HG03025 (cell line): ENCODE results near the gene CCDC197.

Experiments used
- ATAC-seq: cut with Tn5 transposase; IDR thresholded peaks from one replicate; pipeline ENCODE4 v1.9.1; 2021; ENCODE audit warnings: mild to moderate bottlenecking, moderate library complexity; ENCODE audit not compliant: unreplicated experiment, low FRiP score

CCDC197 gene

GRCh38 chr14:93997082-93997481, at the start of gene CCDC197:
Gene CCDC197 (plus strand): TSS chr14:93997301. CDS start chr14:93998132, 831 bp downstream.
- ATAC-seq: no peak

GRCh38 chr14:93949511-93950075, 47.5 kb upstream of the CCDC197 start:
- ATAC-seq: no peak

DNA sequence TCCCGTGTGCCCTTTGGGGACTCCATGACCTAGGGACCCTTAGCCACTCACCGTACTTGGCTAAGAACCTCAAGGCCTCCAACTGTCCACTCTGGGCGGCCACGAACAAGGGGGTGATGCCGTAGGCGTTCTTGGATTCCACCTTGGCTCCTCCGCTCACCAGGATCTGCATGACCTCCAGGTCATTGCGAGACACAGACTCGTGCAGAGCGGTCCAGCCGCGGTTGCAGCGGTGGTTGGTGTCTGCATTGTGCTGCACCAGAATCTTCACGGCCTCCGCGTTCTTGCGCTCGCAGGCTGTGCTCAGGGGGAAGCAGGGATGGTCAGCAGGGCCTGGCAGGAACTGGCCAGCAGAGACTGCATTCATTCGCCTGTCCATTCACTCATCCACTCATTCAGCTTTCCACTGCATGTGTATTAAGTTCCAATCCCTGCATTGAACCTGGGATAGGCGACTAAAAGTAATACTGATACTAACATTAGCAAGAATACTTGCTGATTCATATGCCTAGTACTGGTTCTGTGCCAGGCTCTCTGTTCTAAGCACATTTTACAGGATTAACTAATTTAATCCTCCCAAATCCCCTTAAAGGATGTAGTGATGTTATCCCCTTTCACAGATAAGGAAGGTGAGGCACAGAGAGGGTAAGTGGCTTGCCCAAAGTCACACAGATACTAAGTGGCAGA, 46.0 kb upstream of the CCDC197 start:
- ATAC-seq: no peak

GRCh38 chr14:93951635-93952540, 45.2 kb upstream of the CCDC197 start:
- ATAC-seq: no peak

GRCh38 chr14:93952829-93953228, 44.3 kb upstream of the CCDC197 start:
- no peak for ATAC-seq

DNA sequence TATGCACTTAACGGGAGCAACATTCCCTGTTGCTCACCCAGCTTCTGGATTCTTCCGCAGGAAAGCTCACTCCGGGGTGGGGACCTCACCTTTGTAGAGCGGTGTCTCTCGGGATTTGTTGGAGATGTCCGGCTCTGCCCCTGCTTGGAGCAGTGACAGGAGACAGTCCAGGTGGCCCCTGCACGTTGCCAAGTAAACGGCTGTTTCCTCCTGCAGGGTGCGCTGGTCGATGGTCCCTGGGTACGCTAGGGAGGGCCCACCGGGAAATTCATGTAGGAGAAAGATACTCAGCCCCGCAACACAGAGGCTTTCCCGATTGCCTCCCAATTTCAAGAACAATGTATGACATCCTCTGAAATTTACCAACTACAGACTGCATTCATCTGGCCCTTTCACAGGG, 43.8 kb upstream of the CCDC197 start:
- ATAC-seq: no peak

GRCh38 chr14:93953739-93954515, 43.2 kb upstream of the CCDC197 start:
- ATAC-seq: no peak

GRCh38 chr14:93954516-93954830, 42.6 kb upstream of the CCDC197 start:
- no peak for ATAC-seq

GRCh38 chr14:93954900-93955849, 41.9 kb upstream of the CCDC197 start:
- ATAC-seq: no peak

DNA sequence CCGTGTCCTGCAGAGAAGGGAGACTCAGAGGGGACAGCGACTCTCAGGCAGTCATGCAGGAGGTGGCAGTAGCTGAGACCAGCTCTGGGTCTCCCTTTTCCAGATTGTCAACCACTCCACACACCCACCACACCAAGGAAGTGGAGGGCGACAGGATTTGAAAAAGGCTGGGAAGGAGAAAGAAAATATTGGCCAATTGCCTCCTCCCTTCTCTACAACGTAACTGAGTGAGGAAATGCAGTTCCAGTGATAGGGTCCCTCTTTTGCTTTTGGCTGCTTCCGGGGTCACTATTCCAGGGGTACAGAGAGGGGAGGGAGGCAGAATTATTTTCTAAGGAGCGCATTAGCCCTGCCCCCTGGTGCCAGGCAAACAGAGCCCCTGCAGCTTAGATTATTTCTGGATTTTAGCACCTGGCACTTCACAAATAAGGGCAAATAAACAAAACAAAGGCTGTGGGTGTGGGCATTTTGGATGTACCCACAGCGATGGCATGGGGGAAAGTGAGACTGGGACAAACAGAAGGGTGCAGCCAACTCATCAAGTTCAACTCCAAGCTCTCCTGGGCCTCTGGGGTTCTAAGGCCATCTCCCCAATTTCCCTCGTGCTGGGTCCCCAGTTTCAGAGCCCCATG, 41.1 kb upstream of the CCDC197 start:
- no peak for ATAC-seq

DNA sequence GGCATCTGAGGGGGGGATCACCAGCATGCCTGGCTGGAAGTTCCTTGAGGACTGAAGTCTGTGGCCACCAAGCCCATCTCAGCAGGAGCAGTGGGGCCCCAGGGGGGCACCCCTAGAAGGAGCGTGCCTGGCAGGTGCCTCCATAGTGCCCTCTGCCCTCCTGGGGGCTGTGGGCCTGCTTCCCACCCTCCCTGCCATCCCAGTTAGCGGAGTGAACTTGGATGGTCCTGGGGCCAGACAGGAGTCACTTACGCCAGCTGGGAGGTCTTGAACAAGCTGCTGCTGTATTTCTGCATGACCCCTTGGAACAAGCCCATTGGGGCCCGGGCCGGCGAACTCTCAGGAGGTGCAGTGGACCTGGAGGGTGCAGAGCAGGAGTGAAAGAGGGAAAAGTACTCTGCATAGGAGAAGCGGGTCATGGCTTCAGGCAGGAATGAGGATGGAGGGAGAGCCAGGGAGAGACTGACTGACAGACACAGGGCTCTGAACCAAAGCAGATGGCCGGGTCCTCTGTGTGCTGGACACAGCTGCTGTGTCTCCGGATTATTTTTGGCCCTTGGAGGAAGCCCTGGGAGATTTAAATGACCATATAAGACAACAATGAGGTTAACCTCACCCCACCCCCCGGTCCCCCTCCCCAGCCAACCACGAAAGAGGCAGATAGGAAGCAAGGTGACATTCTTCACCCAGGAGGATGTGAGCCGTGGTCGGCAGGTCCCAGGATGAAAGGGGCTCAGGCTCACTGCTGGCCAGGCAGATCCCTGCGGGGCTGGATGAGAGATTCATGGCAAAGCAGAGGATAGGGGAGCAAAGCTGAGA, 40.4 kb upstream of the CCDC197 start:
- ATAC-seq: no peak

DNA sequence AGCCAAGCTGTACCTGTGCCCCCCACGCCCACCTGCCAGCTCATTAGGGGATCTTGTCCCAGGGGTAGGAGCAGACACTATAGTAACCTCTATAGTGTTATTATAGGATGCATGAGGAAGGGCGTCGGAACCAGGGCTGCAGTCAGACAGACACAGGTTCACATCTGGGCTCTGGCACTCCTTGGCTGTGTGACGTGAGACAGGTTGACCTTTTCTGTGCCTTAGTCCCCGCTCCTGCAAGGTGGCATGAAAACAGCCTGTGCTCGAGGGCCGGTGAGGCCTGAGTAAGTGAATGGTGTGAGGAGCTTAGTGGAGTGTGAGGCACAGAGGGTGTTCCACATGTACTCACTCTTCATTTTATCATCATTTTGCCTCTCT, 39.8 kb upstream of the CCDC197 start:
- no peak for ATAC-seq

- no peak for ATAC-seq
These were observed 39.1 kb upstream of the CCDC197 start for GRCh38 chr14:93957751-93958566.

- no peak for ATAC-seq
These were observed 38.4 kb upstream of the CCDC197 start for GRCh38 chr14:93958567-93959238.

- ATAC-seq: peak; percentile 50
These were observed 37.6 kb upstream of the CCDC197 start for GRCh38 chr14:93959239-93960107.

DNA sequence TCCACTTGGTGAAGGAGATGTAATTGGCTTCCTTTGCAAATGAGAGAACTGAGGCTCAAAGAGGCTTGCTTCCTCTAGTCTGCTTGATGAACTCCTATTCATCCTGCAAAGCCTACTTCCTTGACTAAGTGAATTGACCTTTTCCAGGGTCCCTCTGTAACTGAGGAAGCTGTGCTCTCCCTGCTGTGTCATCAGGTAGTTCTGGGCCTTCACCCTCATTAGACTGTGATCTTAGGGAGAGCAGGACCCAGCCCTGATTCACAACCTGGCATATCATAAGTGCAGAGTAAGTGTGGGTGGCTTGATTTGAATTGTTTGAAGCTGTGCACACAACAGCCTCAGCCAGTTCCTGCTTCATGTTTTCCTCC, 37.0 kb upstream of the CCDC197 start:
- ATAC-seq: no peak
